Neural crest cell (in vitro differentiated cells): ENCODE data around the gene TRIM5. TPM values are rescaled to one million over a fixed set of nuclear protein-coding genes. Genes with fewer than 3 reads are reported as not detected.

Experiments used
- DNase-seq: peaks from one replicate; pipeline ENCODE4 v3.0.0; 2021; ENCODE audit warnings: low read depth, mixed read lengths, low spot score
- H3K27ac Mint-ChIP-seq: one replicate; pipeline ENCODE4 v1.8.0; 2021; ENCODE audit warnings: mild to moderate bottlenecking, mixed read lengths; ENCODE audit not compliant: unreplicated experiment
- H3K27me3 Mint-ChIP-seq: 2 replicates; pipeline ENCODE4 v1.8.0; 2021; ENCODE audit warnings: low read depth, mild to moderate bottlenecking, mixed read lengths
- H3K36me3 Mint-ChIP-seq: 2 replicates; pipeline ENCODE4 v1.8.0; 2021; ENCODE audit warnings: low read depth, mild to moderate bottlenecking, mixed read lengths
- H3K4me1 Mint-ChIP-seq: 2 replicates; pipeline ENCODE4 v1.8.0; 2021; ENCODE audit warnings: mixed read lengths
- H3K4me3 Mint-ChIP-seq: one replicate; pipeline ENCODE4 v1.8.0; 2021; ENCODE audit warnings: mild to moderate bottlenecking, mixed read lengths
- H3K9me3 Mint-ChIP-seq: 2 replicates; pipeline ENCODE4 v1.8.0; 2021; ENCODE audit warnings: mixed read lengths
- total RNA-seq: library from RNA; stranded (reverse); gene quantifications from 2 replicates; pipeline ENCODE4 v1.2.1, GENCODE V29; 2021
- TF ChIP-seq, protein P1 (sequence below): fragments of 200-600 bp; sonication (generic); conservative IDR thresholded peaks from 2 replicates; pipeline ENCODE4 v1.5.0; 2021; ENCODE audit warnings: antibody characterized with exemption, mild to moderate bottlenecking

The TRIM5 gene
- total RNA-seq, 1 donor from 2014 or later: 34.0 TPM

DNA sequence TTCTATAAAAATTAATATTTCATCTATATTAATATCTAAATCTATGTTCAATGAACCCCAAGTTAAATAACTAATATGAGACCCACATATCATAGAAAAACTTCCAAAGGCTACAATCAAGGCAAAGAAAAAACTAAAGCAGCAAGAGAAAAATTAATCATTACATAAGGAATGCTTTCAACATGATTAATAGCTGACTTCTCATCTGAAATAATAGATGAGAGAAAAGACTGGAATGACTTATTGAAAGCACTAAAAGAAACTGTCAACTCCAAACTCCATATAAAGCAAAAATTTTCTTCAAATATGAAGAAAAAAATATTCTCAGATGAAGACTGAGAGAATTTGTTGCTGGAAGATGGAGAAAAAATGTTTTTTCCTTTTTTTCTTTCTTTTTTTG is 13.0 kb downstream of the TRIM5 start:
- Mint-ChIP-seq H3K4me3 (no peak overlapping the region), H3K9me3 (peaks cover 4% of the 10 kb centered on the region), H3K27me3 (no peaks in the 10 kb centered on the region), H3K36me3 (peaks cover 40% of the 10 kb centered on the region), H3K27ac (no peak overlapping the region), H3K4me1 (no peaks in the 10 kb centered on the region)
- no peak for DNase-seq
- TF ChIP-seq, protein P1, sequence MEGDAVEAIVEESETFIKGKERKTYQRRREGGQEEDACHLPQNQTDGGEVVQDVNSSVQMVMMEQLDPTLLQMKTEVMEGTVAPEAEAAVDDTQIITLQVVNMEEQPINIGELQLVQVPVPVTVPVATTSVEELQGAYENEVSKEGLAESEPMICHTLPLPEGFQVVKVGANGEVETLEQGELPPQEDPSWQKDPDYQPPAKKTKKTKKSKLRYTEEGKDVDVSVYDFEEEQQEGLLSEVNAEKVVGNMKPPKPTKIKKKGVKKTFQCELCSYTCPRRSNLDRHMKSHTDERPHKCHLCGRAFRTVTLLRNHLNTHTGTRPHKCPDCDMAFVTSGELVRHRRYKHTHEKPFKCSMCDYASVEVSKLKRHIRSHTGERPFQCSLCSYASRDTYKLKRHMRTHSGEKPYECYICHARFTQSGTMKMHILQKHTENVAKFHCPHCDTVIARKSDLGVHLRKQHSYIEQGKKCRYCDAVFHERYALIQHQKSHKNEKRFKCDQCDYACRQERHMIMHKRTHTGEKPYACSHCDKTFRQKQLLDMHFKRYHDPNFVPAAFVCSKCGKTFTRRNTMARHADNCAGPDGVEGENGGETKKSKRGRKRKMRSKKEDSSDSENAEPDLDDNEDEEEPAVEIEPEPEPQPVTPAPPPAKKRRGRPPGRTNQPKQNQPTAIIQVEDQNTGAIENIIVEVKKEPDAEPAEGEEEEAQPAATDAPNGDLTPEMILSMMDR: no peak

DNA sequence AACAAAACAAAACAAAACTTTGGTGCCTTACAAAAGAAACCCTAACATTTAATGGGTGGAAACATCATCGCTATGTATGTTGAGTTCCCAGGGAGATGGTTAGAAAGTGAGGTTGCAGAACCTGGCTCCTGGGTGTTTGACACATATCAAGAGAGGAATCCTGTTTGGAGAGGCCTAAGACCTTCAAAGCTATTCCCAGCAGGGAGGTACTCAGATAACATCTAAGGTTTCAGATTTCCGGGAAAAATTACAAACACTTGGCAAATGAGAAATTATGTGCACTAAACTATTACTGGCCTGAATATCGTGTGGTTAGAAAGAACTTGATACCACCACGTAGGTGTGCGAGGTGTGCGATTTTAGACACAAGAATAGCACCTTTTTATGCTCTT is 18.5 kb downstream of the TRIM5 start:
- no peaks in the 10 kb centered on the region for H3K27me3 Mint-ChIP-seq
- no peak for DNase-seq
- no peaks in the 10 kb centered on the region for H3K4me1 Mint-ChIP-seq
- TF ChIP-seq, protein P1: no peak
- H3K36me3 Mint-ChIP-seq: peaks cover 35% of the 10 kb centered on the region
- no peak overlapping the region for H3K27ac Mint-ChIP-seq
- no peaks in the 10 kb centered on the region for H3K9me3 Mint-ChIP-seq
- H3K4me3 Mint-ChIP-seq: no peak overlapping the region

DNA sequence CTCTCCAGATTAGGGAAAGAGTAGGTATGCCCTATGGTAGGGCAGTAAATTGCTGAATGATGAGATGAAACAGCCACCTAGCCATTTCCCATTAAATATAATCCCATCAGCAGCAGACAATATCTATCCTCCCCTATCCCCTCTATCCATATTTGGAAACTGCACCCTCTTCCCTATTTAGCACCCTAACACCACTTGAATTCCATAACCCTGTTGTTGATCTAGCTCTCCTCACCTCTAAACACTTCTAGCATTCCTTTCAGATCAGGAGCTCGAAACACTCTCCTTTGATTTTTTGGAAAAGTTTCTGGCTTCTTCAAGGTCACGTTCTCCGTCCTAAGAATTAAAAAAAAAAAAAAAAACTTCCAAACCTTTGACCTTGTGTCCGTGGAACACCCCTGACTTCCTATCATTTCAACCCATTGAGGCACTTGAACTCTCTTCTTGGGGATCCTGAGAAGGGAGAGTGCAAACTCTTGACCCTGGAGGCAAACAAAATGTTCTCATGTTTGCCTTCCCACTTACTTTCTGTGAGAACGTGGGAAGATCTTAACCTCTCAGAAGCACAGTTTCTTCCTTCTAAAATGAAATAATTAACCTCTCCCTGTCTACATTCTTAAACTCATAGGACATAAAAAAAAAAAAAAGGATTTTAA is 19.0 kb downstream of the TRIM5 start:
- peaks cover 35% of the 10 kb centered on the region for H3K36me3 Mint-ChIP-seq
- TF ChIP-seq, protein P1: no peak
- no peaks in the 10 kb centered on the region for H3K9me3 Mint-ChIP-seq
- H3K4me3 Mint-ChIP-seq: no peak overlapping the region
- DNase-seq: no peak
- no peaks in the 10 kb centered on the region for H3K4me1 Mint-ChIP-seq
- H3K27ac Mint-ChIP-seq: peak overlapping the region; percentile 77
- no peaks in the 10 kb centered on the region for H3K27me3 Mint-ChIP-seq

DNA sequence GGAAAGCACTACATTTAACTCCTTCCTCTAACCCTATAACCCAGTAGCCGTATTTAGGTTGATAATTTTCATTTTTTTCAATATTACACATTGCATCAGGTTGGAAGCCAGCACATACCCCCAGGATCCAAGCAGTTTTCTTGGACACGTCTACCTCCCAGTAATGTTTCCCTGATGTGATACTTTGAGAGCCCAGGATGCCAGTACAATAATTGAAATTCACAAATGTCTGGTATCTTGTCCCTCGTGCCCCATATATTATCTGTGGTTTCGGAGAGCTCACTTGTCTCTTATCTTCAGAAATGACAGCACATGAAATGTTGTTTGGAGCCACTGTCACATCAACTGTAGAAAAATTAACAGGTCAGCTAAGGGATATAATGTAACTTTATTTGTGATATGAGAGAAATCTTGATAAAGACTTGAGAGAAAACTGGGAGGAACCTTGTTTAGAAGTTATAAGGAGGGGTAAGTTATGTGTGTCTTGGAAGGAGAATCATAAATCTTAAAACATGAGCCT is 19.8 kb downstream of the TRIM5 start:
- no peak for DNase-seq
- no peak overlapping the region for H3K4me3 Mint-ChIP-seq
- TF ChIP-seq, protein P1: no peak
- no peak overlapping the region for H3K27ac Mint-ChIP-seq
- no peaks in the 10 kb centered on the region for H3K4me1 Mint-ChIP-seq
- no peaks in the 10 kb centered on the region for H3K9me3 Mint-ChIP-seq
- peaks cover 28% of the 10 kb centered on the region for H3K36me3 Mint-ChIP-seq
- H3K27me3 Mint-ChIP-seq: no peaks in the 10 kb centered on the region

DNA sequence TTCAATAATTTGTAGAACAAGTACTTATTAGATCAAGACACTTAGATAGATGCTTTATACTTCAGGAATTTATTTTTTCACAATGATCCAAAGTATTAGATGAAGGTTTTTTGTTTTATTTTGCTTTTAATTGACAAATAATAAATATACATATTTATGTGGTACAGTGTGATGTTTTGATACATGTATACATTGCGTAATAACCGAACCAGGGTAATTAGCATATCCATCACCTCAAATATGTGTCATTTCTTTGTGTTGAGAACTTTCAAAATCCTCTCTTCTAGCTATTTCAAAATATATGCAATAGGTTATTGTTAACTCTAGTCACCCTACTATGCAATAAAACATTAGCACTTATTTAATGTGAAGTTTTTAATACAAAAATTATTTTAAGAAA is 21.4 kb downstream of the TRIM5 start:
- TF ChIP-seq, protein P1: no peak
- Mint-ChIP-seq H3K4me1 (no peaks in the 10 kb centered on the region), H3K9me3 (no peaks in the 10 kb centered on the region), H3K27ac (no peak overlapping the region), H3K36me3 (peaks cover 23% of the 10 kb centered on the region), H3K27me3 (no peaks in the 10 kb centered on the region), H3K4me3 (no peak overlapping the region)
- no peak for DNase-seq
